Measurements from ENCODE around the gene TASOR.
A peak's percentile ranks its signal among the peaks of the same experiment; 100 is the strongest.
"Not testable (repeated sequence)": the region's sequence is repeated elsewhere in the genome, so short reads cannot be mapped to it uniquely, and the experiment has no call there.

Gene TASOR, protein sequence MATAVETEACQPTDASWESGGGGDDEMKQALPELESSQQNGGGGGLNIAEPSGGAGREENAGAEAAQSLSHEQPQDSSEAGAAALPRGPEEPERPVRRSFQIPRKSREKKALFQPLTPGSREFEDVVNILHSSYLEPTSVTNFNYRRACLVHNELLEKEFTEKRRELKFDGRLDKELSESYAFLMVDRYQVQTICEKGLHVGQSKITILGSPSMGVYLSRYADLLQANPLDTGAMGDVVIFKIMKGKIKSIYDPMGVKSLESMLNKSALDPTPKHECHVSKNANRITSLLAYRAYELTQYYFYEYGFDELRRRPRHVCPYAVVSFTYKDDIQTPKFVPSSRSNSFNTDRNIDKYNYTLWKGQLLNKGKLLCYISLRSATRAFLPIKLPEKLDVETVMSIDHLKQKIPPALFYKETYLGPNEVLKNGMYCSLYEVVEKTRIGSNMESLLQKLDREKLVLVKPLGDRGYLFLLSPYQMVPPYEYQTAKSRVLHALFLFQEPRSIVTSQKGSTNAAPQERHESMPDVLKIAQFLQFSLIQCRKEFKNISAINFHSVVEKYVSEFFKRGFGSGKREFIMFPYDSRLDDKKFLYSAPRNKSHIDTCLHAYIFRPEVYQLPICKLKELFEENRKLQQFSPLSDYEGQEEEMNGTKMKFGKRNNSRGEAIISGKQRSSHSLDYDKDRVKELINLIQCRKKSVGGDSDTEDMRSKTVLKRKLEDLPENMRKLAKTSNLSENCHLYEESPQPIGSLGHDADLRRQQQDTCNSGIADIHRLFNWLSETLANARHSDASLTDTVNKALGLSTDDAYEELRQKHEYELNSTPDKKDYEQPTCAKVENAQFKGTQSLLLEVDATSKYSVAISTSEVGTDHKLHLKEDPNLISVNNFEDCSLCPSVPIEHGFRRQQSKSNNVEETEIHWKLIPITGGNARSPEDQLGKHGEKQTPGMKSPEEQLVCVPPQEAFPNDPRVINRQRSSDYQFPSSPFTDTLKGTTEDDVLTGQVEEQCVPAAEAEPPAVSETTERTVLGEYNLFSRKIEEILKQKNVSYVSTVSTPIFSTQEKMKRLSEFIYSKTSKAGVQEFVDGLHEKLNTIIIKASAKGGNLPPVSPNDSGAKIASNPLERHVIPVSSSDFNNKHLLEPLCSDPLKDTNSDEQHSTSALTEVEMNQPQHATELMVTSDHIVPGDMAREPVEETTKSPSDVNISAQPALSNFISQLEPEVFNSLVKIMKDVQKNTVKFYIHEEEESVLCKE (N-terminal part only)
- 177 to 277 reads per million in 2 experiments for total RNA-seq

DNA sequence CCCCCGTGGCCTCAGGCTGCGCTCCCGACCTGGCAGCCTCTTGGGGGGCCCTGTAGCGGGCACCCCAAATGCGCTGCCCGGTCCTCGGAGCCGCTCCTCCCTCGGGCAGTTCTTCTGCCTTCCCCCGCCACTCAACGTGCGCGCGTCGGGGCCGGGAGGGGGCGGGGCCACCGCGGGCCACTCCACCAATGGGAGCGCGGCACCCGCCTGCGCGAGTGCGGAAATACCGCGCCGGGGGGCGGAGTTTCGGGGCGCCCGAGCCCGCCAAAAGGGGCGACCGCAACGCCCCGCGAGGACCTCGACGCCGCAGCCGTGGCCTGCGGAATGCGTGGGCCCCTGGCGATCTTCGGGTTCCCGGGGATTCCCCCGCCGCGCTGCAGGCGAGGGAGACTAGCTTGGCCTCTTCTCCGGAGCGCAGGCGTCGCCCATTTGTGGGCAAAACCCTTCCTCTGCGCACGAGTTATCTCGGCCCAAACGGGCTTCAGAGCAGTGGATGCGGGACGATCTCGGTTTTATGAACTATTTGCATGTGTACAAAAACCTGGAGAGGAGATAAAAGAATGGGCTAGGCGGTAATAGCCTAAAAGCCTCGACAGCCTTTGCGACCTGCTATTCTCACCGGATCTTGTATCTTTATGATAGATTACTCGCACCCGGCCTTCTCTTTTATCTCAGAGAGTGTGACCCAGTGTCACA, at the start of gene TASOR:
Gene TASOR, minus strand, starts transcription at position 144 of the 696 bp plus-strand sequence. CDS start 259 bp downstream, outside the sequence.
- DNase-seq (ENCODE audit: low read depth), result peak; percentile 80

DNA sequence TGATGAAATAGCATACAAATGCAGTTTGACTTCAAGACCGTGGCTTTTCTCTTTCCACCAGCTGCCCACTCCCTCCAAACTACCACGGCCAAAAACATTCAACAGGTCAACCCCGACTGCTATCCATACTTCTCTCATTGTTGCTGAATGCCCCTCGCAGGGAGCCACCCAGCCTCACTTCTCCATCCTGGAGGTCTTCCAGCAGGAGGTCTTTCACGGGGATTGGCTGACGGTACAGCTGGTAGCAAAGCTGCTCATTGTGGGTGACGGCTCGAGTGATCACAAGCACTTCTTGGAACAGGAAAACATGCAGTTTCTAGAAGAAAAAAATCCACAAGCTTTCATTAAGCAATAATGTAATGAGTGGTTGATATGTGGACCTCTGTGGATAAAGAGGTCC, 49.0 kb upstream of the TASOR start:
- DNase-seq (ENCODE audit: low read depth), result no peak

DNA sequence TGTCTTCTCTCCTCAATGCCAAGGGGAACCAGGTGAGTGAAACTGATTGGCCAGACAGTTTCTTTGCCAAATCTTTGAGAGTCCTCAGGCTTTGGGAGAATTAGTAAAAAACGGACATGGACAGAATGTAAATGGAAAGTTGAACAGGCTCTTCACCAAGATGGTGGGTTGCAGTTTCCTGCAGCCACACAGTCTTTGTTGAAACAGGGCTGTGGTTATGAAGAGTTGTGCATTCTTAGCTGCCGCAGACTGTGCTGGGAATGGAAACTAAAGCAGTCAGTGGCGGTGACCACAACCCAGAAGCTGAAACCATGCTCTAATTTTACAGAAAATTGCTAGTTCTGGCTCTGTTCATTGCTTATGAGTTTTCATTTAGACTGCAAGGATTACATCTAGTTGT, 42.1 kb upstream of the TASOR start:
- peak; percentile 4 for DNase-seq (ENCODE audit: low read depth)

DNA sequence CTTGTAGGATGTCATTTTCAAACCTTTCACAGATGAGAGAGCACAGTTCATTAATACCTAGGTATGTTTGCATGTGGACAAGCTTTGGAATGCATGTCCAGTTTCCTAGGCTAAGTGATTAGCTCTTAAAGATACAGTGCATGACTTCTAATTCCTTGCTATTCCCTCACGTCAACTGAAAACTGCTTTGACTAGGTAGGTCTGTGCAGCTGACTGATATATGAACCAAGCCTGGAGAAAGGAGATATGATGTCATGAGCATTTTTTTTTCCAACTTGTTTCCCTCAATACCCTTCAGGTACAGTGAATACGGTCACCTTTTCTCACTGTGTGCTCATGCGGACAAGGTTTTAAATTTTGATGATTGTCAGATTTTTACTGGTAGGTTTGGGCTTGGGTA, 41.6 kb upstream of the TASOR start:
- no peak for DNase-seq (ENCODE audit: low read depth)

DNA sequence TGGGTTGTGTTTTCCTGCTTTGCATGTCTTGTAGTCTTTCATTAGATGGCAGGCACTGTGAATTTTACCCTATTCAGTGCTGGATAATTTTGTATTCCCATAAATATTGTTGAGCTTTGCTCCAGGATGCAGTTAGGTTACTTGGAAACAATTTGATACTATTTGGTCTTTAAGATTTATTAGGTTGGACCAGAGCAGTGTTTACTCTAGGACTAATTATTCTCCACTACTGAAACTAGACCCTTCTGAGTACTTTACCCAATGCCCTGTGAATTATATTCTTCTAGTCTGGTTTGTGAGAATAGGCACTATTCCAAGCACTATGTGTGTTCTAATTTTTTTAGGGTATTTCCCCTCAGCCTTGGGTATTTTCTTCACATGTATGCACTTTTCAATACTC, 37.8 kb upstream of the TASOR start:
- no peak for DNase-seq (ENCODE audit: low read depth)

DNA sequence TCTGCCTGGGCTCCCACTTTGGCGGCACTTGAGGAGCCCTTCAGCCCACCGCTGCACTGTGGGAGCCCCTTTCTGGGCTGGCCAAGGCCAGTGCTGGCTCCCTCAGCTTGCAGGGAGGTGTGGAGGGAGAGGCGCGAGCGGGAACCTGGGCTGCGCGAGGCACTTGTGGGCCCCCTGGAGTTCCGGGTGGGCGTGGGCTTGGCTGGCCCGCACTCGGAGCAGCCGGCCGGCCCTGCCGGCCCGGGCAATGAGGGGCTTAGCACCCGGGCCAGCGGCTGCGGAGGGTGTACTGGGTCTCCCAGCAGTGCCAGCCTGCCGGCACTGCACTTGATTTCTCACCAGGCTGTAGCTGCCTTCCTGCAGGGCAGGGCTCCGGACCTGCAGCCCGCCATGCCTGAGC, 35.7 kb upstream of the TASOR start:
- DNase-seq (ENCODE audit: low read depth), result not testable (repeated sequence)

DNA sequence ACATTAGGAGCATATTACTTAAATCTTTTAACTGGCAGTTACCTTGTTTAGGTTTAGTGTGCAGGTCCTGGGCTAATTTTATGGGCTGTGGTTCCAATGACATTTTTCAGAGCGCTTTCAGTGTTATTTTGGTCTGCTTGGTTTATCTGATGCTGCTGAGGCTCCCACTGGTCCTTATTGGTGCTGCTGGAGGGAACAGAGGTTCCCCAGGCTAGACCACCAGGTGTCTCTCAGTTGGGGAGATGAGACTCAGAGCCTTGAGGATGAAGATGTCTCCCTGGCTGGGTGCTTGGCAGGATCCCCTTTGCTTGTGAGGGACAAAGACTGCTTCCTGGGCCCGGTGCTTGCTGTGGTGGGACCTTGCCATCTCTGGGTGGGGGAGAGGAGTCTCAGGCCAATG, 28.3 kb upstream of the TASOR start:
- DNase-seq (ENCODE audit: low read depth), result no peak

DNA sequence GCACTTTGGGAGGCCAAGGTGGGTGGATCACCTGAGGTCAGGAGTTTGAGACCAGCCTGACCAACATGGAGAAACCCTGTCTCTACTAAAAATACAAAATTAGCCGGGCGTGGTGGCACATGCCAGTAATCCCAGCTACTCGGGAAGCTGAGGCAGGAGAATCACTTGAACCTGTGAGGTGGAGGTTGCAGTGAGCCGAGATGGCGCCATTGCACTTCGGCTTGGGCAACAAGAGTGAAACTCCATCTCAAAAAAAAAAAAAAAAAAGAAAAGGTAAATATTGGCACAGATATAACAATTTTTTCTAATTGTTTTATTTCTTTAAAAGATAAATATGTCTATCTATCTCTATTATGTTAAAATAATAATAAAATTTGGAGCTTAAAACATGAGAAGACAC, 24.3 kb upstream of the TASOR start:
- DNase-seq (ENCODE audit: low read depth), result not testable (repeated sequence)

DNA sequence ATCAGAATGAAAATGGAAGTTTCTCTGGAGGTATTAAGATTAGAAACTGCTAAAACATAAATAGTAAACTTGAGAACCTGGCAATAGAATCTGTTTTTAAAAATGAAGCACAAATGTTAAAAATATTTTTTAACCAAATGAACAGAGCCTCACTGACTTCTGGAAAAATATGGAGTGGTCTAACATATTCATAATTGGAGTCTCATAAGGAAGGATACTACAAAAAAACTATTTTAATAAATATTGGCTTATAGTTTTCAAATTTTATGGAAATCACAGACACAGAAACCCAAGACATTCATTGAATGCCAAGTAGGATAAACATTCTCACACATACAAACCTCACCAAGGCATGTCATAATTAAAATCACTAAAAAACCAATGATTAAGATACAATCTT, 23.6 kb upstream of the TASOR start:
- no peak for DNase-seq (ENCODE audit: low read depth)

DNA sequence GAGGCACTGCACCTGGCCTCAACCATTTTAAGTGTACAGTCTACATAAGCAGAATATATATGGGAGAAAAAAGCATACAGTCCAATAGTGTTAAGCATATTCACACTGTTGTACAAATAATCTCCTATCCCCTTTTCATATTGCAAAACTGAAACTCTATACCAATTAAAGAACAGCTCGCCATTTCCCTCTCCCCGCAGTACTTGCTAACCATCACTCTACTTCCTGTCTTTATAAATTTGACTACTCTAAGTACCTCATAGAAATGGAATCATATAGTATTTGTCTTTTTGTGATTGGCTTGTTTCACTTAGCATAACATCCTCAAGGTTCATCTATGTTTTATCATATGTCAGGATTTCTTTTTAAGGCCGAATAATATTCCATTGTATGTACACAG, 21.6 kb upstream of the TASOR start:
- DNase-seq (ENCODE audit: low read depth), result no peak

DNA sequence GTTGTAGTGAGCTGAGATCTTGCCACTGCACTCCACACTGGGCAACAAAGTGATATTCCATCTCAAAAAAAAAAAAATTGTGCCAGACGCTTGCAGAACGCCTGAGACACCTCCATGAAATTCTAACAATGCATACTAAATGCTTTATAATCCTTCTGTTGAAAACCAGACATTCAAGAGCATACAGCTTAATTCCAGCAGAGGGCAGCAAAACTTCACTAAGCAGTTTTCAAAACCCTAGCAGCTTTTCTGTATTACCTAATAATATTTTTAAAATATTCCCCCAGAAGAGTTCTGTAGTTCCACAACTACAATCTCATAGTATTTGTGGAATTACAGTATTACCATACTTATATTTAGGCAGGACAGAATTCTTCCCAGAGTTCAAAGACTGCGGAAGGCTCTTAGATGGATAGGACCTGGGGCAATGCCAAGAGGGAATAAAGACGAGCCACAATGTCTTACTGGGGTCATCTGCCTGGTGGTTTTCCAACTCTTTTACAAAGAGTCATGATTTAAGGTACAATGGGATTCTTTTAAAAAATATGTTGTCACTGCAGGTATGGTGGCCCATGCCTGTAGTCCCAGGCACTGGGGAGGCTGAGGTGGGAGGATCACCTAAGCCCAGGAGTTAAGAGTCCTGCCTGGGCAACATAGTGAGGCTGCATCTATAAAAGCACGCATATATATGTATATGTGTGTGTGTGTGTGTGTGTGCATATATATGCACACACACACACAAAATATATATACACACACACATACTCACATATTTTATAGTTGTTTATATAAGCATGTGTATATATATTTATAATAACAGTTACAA, 19.6 kb upstream of the TASOR start:
- peak; percentile 33 for DNase-seq (ENCODE audit: low read depth)

DNA sequence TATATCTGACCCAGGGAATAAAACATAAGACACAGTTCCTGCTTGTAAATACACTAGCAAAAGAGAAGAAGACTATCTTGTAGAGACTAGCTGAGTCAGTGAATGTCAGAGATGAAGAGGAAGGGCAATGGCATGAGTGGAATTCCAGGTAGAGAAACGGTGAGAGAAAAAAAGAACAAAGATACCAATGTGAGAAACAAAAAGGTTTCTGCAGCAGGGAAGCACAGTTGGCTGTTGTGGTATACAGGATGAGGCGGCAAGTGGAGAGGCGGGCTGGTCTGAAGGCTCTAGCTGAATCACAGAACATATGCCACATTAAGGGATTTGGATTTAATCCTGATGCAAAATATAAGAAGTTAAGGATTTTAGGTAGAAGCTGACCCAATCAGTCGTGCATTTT, 17.1 kb upstream of the TASOR start:
- no peak for DNase-seq (ENCODE audit: low read depth)

DNA sequence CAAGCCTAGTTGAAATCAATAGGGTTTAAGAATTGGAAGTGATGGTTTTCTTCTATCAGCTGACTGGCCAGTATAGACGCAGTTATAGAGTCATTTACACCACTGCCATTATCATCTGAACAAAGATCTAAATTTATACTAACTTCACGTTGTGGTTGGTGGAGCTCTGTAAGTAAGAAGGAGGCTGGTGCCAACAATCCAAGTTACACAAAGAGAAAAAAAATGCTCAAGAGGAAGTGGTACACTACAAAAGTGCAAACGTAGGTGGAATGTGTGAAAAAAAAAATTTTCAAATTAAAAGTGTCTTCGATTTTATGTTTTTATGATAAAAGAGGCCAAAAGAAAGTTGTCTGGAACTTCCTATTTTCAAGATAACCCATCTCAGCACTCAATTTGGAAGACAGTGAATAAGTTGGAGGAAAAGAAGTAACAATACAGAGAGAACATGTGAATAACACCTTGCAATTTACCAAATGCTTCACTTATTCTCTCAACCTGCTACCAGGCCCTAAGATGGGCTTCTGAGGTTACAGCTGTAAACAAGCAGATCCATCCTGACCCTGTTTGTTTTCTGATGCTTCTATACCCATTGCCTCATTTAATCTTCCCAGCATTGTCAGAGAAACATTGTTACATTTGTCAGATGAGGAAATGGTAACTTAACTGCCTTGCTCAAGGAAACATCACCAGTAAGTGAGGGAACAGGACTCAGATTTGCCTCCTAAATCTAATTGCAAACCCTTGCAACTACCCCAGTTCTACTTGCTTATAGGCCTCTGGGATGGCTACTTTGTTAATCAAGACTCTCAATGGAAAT, 12.0 kb upstream of the TASOR start:
- DNase-seq (ENCODE audit: low read depth), result no peak

DNA sequence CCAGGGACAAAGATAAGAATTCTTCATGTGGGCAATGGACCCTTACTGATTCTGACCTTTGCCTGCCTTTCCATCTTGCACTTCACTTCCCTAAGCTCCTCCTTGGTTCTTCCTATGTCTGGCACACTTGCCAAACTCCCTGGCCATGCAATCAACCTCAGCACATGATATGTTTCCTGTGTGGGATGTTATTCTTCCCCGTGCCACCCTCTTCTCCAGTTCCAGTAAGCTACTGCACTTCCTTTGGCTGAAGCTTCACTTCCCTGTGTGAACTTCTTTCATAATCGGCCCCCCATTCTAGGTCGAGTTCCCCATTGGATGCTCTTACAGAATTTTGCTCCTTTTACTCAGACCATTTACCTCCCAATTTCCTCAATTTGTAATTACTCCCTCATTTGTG, 10.7 kb upstream of the TASOR start:
- no peak for DNase-seq (ENCODE audit: low read depth)

DNA sequence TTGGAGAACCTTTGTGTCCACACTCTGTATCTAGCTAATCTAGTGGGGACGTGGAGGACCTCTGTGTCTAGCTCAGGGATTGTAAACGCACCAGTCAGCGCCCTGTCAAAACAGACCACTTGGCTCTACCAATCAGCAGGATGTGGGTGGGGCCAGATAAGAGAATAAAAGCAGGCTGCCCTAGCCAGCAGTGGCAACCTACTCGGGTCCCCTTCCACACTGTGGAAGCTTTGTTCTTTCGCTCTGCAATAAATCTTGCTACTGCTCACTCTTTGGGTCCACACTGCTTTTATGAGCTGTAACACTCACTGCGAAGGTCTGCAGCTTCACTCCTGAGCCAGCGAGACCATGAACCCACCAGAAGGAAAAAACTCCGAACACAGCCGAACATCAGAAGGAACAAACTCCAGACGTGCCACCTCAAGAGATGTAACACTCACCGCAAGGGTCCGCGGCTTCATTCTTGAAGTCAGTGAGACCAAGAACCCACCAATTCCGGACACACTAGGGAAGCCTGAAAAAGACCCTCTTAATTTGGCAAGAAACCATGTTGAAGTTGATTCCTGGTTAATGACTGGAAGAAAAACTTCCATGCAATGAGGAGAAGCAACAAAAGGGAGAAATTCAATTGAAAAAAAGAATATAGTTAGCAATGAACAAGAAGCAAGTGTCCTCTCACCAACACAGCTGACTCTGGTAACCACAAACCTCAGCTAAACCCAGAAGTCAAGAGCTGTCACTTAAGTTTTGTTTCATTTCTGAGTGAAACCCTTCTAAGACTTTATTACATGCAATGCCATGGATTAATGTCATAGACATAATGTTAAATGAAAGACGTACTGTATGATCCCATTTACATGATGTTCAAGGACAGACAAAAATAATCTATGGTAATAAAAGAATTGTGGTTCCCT, 9.7 kb upstream of the TASOR start:
- DNase-seq (ENCODE audit: low read depth), result peak; percentile 17

DNA sequence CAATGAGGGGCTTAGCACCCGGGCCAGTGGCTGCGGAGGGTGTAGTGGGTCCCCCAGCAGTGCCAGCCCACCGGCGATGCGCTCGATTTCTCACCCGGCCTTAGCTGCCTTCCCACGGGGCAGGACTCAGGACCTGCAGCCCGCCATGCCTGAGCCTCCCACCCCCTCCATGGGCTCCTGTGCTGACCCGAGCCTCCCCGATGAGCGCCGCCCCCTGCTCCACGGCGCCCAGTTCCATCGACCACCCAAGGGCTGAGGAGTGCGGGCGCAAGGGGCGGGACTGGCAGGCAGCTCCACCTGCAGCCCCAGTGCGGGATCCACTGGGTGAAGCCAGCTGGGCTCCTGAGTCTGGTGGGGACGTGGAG, 8.9 kb upstream of the TASOR start:
- not testable (repeated sequence) for DNase-seq (ENCODE audit: low read depth)

DNA sequence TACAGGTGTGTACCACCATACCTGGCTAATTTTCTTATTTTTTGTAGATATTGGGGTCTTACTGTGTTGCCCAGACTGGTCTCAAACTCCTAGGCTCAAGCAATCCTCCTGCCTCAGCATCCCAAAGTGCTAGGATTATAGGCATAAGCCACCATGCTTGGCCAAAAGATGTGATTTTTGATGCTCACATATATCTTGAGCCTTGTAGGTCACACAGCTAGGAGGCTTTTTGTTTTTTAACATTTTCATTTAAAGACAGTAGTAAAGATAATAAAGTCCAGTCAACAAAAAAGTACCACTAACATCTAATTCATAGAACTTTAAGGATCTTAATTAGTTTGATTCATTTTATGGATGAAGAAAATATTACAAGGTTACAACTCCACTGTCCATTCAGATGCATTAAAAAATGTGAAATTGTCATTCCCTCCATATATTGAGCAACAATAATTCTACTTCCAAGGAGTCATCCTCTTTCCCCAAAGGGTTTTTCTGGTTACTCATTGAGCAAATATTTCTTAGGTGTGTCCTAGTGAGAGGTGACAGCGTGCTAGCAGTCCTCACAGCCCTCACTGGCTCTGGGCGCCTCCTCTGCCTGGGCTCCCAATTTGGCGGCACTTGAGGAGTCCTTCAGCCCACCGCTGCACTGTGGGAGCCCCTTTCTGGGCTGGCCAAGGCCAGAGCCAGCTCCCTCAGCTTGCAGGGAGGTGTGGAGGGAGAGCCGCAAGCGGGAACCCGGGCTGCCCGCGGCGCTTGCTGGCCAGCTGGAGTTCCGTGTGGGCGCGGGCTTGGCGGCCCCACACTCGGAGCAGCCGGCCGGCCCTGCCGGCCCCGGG, 8.3 kb upstream of the TASOR start:
- no peak for DNase-seq (ENCODE audit: low read depth)

DNA sequence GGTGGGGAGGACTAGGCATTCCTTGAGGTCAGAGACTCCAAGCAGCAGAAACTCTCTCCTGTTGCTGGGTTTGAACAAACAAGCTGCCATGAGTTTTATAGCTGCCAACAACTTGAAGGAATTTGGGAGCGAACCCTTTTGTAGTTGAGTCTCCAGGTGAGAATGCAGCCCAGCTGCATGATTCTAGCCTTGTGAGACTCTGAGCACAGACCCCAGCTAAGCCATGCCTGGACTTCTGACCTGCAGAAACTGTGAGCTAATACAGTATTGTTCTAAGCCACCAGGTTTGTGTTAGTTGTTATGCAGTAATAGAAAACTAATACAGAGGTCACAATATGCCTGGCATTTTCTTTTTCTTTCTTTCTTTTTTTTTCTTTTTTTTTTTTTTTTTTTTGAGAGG, 6.2 kb upstream of the TASOR start:
- DNase-seq (ENCODE audit: low read depth), result no peak

Measured in T follicular helper cell (primary cell).